ENCODE measurements around the gene KAZN.

The KAZN gene

DNA sequence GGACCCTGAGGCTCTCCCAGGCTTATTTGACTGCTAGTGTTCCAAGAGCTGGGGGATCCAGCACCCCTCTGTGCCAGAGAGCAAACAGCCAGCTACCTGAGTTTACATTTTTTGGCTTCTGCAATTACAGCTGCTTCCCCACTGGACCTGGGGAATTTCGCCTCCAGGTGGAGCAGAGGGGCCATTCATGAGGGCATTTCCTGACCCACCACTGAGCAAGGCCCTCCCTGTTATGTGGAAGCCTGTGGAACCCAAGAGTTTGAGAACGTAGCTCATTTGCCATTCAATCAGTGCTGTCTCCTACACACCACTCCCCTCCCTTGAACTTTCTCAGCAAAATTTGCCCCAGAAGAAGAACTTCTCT, 512.4 kb downstream of the KAZN start:
- no peak for DNase-seq (ENCODE audit: low read depth)
- TF ChIP-seq, protein P1, sequence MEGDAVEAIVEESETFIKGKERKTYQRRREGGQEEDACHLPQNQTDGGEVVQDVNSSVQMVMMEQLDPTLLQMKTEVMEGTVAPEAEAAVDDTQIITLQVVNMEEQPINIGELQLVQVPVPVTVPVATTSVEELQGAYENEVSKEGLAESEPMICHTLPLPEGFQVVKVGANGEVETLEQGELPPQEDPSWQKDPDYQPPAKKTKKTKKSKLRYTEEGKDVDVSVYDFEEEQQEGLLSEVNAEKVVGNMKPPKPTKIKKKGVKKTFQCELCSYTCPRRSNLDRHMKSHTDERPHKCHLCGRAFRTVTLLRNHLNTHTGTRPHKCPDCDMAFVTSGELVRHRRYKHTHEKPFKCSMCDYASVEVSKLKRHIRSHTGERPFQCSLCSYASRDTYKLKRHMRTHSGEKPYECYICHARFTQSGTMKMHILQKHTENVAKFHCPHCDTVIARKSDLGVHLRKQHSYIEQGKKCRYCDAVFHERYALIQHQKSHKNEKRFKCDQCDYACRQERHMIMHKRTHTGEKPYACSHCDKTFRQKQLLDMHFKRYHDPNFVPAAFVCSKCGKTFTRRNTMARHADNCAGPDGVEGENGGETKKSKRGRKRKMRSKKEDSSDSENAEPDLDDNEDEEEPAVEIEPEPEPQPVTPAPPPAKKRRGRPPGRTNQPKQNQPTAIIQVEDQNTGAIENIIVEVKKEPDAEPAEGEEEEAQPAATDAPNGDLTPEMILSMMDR (conservative IDR thresholded peaks at IDR 0.05; ENCODE audit: low read depth, low read length) = no peak
- no peak overlapping the region for H3K4me3 ChIP-seq (ENCODE audit: low read depth, low read length)

DNA sequence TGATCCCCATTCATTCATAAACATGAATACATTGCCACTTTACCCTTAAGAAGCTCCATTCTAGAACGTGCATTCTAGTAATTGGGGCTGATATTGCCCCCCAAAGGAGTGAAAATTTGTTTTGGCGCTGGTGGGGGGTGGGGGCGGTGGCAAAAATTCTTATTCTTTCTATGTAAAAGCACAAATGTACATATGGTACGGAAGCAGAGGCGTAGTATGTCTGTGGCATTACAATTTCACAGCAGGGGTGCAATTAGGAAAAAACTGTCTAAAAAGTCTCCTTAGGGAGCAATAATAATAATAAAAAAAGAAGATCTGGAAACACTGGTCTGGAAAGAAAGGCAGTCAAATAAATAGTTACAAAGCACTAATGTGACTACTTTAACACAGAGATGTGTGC, 514.7 kb downstream of the KAZN start:
- TF ChIP-seq, protein P1 (conservative IDR thresholded peaks at IDR 0.05; ENCODE audit: low read depth, low read length) = no peak
- no peak for DNase-seq (ENCODE audit: low read depth)
- no peak overlapping the region for H3K4me3 ChIP-seq (ENCODE audit: low read depth, low read length)

DNA sequence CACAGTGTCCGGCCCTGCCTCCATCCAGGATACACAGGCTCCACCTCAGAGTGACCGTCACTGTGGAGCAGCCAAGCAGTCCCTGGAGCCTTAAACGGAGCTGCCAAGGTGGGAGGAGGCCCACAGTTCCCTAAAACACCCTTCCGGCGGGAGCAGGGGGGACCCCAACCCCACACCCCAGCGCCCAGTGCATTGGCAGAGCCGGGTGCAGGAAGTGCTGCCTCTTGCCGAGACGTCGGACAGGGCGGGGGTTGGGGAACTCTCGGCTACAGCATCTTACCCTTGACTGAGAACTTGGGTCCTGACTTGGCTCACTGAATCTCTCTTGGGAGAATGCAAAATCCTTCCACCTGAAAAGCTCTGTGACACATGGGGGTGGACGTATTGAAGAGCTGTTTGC, 516.4 kb downstream of the KAZN start:
- TF ChIP-seq, protein P1 (conservative IDR thresholded peaks at IDR 0.05; ENCODE audit: low read depth, low read length) = no peak
- H3K4me3 ChIP-seq (ENCODE audit: low read depth, low read length) = no peak overlapping the region
- DNase-seq (ENCODE audit: low read depth) = no peak

DNA sequence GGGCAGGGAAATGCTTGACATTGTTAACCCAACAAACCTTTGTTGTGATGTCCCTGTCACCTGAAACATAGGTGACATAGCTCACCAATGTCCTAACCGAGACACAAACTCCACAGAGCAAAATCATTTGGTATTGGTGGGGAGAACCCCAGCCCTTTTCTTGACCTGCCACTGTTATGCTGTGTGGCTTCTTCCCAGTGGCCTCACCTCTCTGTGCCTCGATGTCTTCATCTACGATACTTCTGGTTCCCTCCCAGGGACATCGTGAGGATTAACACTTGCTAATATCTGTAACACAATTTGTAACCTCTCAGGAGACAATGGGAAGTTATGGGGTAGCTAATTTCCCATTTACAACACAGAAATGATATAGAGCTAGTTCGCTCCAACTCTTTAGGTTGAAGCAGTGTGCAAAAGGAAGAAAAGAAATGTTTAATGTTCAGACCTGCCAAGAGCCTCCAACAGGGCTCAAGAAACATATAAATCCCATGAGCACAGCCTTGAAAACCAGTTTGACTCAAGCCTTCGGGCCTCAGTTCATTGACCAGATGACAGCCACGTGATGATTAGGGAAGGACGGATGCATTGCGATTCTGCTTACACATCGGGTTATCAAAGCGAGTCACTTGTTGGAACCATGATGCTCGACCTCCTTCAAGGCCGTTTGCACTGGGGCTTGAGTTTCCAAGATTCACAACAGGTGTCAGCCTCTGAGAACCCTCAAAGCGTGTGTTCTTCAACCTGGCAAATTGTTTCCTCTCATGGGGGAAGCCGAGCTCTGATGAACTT, 517.3 kb downstream of the KAZN start:
- no peak for DNase-seq (ENCODE audit: low read depth)
- H3K4me3 ChIP-seq (ENCODE audit: low read depth, low read length) = no peak overlapping the region
- TF ChIP-seq, protein P1 (conservative IDR thresholded peaks at IDR 0.05; ENCODE audit: low read depth, low read length) = no peak

DNA sequence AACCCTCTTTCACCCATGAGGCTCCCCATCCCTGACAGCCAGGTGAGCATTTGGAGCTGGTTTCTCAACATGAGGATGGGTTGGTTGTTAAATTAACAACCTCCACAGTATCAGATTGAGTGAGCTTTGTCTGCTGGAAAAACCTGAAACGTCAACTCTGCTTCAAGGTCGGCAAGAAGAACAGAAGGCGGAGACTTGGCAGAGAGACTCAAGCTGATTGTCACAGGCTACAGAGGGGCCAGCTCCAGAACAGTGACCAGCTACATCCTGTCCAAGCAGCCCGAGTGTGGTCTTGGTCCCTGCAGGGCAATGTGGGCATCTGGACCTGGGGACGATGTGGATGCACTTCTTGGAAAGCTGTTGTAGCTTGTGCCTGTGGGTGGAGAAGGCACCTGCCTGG, 518.5 kb downstream of the KAZN start:
- H3K4me3 ChIP-seq (ENCODE audit: low read depth, low read length) = no peak overlapping the region
- TF ChIP-seq, protein P1 (conservative IDR thresholded peaks at IDR 0.05; ENCODE audit: low read depth, low read length) = no peak
- DNase-seq (ENCODE audit: low read depth) = no peak

DNA sequence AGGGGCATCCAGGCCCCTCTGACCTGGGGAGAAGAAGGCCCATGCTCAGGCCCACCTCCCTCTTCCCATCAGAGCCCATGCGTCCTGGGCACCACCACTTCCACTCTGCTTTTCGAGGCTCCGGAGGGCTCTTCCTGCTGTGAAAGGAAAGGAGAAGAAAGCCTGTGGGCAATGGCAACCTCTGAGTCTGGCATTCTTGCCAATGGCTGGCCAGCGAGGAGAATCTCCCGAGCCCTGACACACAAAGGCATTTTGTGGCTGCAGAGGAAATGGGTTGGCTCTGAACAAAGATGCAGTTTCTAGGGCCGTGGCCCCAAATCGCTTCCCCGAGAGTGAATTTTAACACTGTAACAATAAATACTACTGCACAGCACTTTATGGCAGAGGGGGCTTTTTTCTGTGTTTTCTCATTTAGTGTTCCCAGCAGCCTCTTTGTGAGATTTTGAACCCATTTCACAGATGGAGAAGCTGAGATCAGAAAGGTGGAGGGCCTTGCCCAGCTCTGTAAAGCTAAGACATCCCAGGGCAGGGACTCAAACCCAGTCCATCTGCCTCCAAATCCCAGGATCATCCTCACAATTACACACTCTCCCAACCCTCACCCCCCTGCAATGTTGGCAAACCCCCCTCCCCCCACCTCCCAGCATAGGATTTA, 519.3 kb downstream of the KAZN start:
- DNase-seq (ENCODE audit: low read depth) = no peak
- H3K4me3 ChIP-seq (ENCODE audit: low read depth, low read length) = no peak overlapping the region
- TF ChIP-seq, protein P1 (conservative IDR thresholded peaks at IDR 0.05; ENCODE audit: low read depth, low read length) = no peak

DNA sequence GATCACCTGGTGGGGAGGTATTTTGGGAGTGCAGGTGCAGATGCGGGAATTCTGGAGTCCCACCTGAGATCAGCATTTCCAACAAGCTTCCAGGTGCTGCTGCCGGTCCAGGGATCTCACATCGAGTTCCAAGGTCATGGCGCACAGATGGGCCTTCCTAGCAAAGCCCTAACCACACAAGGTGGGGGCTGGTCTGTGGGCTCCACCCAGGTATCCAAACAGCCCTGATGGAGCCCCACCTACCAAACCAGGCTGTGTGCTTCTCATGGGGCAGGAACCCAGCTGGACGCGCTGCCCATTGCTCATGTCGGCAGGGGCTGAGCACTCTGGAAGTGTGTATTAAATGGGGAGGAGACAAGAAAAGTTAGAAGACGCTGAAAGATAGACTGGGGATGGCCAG, 520.1 kb downstream of the KAZN start:
- TF ChIP-seq, protein P1 (conservative IDR thresholded peaks at IDR 0.05; ENCODE audit: low read depth, low read length) = no peak
- no peak overlapping the region for H3K4me3 ChIP-seq (ENCODE audit: low read depth, low read length)
- no peak for DNase-seq (ENCODE audit: low read depth)

All from choroid plexus epithelial cell (primary cell).